Activated CD8-positive, alpha-beta memory T cell treated with anti-CD3 and anti-CD28 coated beads, Interleukin-2, amount 50 U/mL, for 4 hours (primary cell): ENCODE results near the gene PKDCC.
"Not testable (repeated sequence)": the region's sequence is repeated elsewhere in the genome, so short reads cannot be mapped to it uniquely, and the experiment has no call there.

ENCODE experiments used
- DNase-seq: peaks from one replicate; pipeline ENCODE4 v3.0.0-alpha.2; 2020

PKDCC gene

GRCh38 chr2:42050703-42051542, 3.1 kb downstream of the PKDCC start:
- DNase-seq: no peak

GRCh38 chr2:42051543-42052235, 3.9 kb downstream of the PKDCC start:
- no peak for DNase-seq

- no peak for DNase-seq
Measured at GRCh38 chr2:42052702-42053481, 5.1 kb downstream of the PKDCC start.

GRCh38 chr2:42053482-42053790, 5.6 kb downstream of the PKDCC start:
- DNase-seq: no peak

- no peak for DNase-seq
Measured at GRCh38 chr2:42053791-42054701, 6.2 kb downstream of the PKDCC start.

- DNase-seq: no peak
Measured at GRCh38 chr2:42054714-42055430, 7.1 kb downstream of the PKDCC start.

GRCh38 chr2:42055573-42056514, 8.0 kb downstream of the PKDCC start:
- DNase-seq: no peak

GRCh38 chr2:42057159-42057901, 9.5 kb downstream of the PKDCC start:
- DNase-seq: no peak

- no peak for DNase-seq
Measured at GRCh38 chr2:42057902-42058450, 10.2 kb downstream of the PKDCC start.

GRCh38 chr2:42059261-42059898, 11.6 kb downstream of the PKDCC start:
- DNase-seq: no peak

- no peak for DNase-seq
Measured at GRCh38 chr2:42060028-42060427, 12.2 kb downstream of the PKDCC start.

GRCh38 chr2:42060718-42061619, 13.1 kb downstream of the PKDCC start:
- no peak for DNase-seq

GRCh38 chr2:42061839-42062238, 14.0 kb downstream of the PKDCC start:
- DNase-seq: no peak

- DNase-seq: no peak
Measured at GRCh38 chr2:42063431-42064171, 15.8 kb downstream of the PKDCC start.

- no peak for DNase-seq
Measured at GRCh38 chr2:42064417-42064942, 16.7 kb downstream of the PKDCC start.

GRCh38 chr2:42065753-42066152, 17.9 kb downstream of the PKDCC start:
- DNase-seq: not testable (repeated sequence)

- not testable (repeated sequence) for DNase-seq
Measured at GRCh38 chr2:42067001-42067400, 19.2 kb downstream of the PKDCC start.
